ENCODE results near the gene CSNK2A2.
A peak's percentile ranks its signal among the peaks of the same experiment; 100 is the strongest.

CSNK2A2 gene

GRCh38 chr16:58198022-58198683 lies at the start of gene CSNK2A2:
Gene CSNK2A2, minus strand, starts transcription at chr16:58198106. Its CDS starts 370 bp downstream, at chr16:58197736.
- DNase-seq = peak; percentile 69

GRCh38 chr16:58243528-58244004 lies 45.7 kb upstream of the CSNK2A2 start:
- no peak for DNase-seq

- DNase-seq = no peak
Measured at GRCh38 chr16:58236831-58237230, 38.9 kb upstream of the CSNK2A2 start.

GRCh38 chr16:58236231-58236690 lies 38.4 kb upstream of the CSNK2A2 start:
- DNase-seq = peak; percentile 54

GRCh38 chr16:58235663-58236062 lies 37.8 kb upstream of the CSNK2A2 start:
- DNase-seq = no peak

- no peak for DNase-seq
Measured at GRCh38 chr16:58234831-58235595, 37.1 kb upstream of the CSNK2A2 start.

GRCh38 chr16:58230259-58230658 lies 32.4 kb upstream of the CSNK2A2 start:
- no peak for DNase-seq

GRCh38 chr16:58226790-58227189 lies 28.9 kb upstream of the CSNK2A2 start:
- no peak for DNase-seq

- DNase-seq = no peak
Measured at GRCh38 chr16:58225965-58226602, 28.2 kb upstream of the CSNK2A2 start.

GRCh38 chr16:58222532-58223316 lies 24.8 kb upstream of the CSNK2A2 start:
- no peak for DNase-seq

GRCh38 chr16:58219432-58219831 lies 21.5 kb upstream of the CSNK2A2 start:
- no peak for DNase-seq

- DNase-seq = no peak
Measured at GRCh38 chr16:58218786-58219185, 20.9 kb upstream of the CSNK2A2 start.

- no peak for DNase-seq
Measured at GRCh38 chr16:58217311-58217925, 19.5 kb upstream of the CSNK2A2 start.

- DNase-seq = no peak
Measured at GRCh38 chr16:58212824-58213655, 15.1 kb upstream of the CSNK2A2 start.

- DNase-seq = no peak
Measured at GRCh38 chr16:58211846-58212245, 13.9 kb upstream of the CSNK2A2 start.

GRCh38 chr16:58211245-58211644 lies 13.3 kb upstream of the CSNK2A2 start:
- DNase-seq = no peak

- no peak for DNase-seq
Measured at GRCh38 chr16:58205276-58206036, 7.5 kb upstream of the CSNK2A2 start.

GRCh38 chr16:58201163-58201562 lies 3.3 kb upstream of the CSNK2A2 start:
- DNase-seq = no peak

- no peak for DNase-seq
Measured at GRCh38 chr16:58200004-58200797, 2.3 kb upstream of the CSNK2A2 start.
